GM12872 (cell line): ENCODE measurements around the gene FNDC3A.

Experiments
- CTCF ChIP-seq: IDR thresholded peaks from 3 replicates; pipeline ENCODE4 v1.5.1; 2011; ENCODE audit warnings: low read depth, mild to moderate bottlenecking, low read length, moderate library complexity; ENCODE audit not compliant: insufficient read depth

Gene FNDC3A

GRCh38 chr13:48993150-48993549, 17.4 kb downstream of the FNDC3A start:
- no peak for TF ChIP-seq CTCF

GRCh38 chr13:48994706-48995105, 19.0 kb downstream of the FNDC3A start:
- no peak for TF ChIP-seq CTCF

GRCh38 chr13:48998641-48999292, 23.1 kb downstream of the FNDC3A start:
- TF ChIP-seq CTCF: no peak

GRCh38 chr13:49000247-49000646, 24.5 kb downstream of the FNDC3A start:
- TF ChIP-seq CTCF: no peak

GRCh38 chr13:49020328-49020727, 44.6 kb downstream of the FNDC3A start:
- no peak for TF ChIP-seq CTCF

GRCh38 chr13:49020940-49021553, 45.3 kb downstream of the FNDC3A start:
- TF ChIP-seq CTCF: no peak

GRCh38 chr13:49021953-49022352, 46.2 kb downstream of the FNDC3A start:
- TF ChIP-seq CTCF: no peak
